ENCODE measurements around the gene TSHZ2.

The TSHZ2 gene

GRCh38 chr20:53055367-53056067 lies 83.4 kb downstream of the TSHZ2 start:
- TF ChIP-seq POLR2AphosphoS5 (IDR thresholded peaks at IDR 0.05; ENCODE audit: low read depth, low read length) (no peak), POLR2A (IDR thresholded peaks at IDR 0.05; ENCODE audit: low read depth, low read length) (no peak), TAF1 (IDR thresholded peaks at IDR 0.05; ENCODE audit: borderline replicate concordance, low read depth, low read length) (no peak)
- no peak for DNase-seq (ENCODE audit: insufficient read length)

DNA sequence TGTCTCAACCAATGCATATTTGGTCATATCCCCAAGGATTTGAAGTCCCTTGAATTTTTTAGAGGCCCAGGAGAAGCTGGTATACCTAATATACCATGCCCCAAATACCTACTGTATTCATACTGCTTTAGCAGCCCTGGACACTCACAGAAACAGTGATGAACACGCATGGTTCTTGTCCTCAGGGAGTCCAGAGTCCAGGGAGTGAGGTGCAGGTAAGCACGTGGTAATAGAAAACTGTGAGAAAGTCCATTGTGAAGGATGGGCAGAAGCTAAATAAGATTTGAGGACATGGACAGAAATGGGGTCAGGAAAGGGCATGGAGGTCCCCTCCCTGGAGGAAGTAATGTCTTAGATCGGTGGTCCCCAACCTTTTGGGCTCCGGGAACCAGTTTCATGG lies 85.4 kb downstream of the TSHZ2 start:
- DNase-seq (ENCODE audit: insufficient read length) (no peak), FAIRE-seq (no peak)
- TF ChIP-seq TAF1 (IDR thresholded peaks at IDR 0.05; ENCODE audit: borderline replicate concordance, low read depth, low read length) = no peak
- no peak for TF ChIP-seq POLR2A (IDR thresholded peaks at IDR 0.05; ENCODE audit: low read depth, low read length)
- TF ChIP-seq POLR2AphosphoS5 (IDR thresholded peaks at IDR 0.05; ENCODE audit: low read depth, low read length) = no peak

More at GRCh38 chr20:53055367-53056067, 83.4 kb downstream of the TSHZ2 start:
- no peak for FAIRE-seq

DNA sequence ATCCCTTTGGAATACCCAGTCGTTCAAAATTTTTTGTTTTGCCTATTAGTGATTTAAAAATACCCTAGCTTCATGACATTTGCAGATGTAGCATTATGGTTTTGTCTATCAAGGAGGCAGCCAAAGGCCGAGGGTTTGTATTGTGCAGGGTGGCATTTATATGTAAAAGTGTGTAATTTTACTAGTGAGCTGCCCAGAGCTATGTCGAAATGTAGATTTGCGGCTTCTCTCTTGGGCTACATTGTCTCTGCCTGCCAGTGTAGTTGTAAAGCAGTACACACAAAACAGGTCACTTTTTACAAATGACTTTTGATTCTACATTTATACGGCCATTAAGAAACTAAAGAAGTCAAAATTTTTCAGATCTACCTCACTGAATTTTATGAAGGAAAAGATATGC lies 87.7 kb downstream of the TSHZ2 start:
- DNase-seq (ENCODE audit: insufficient read length) (no peak), FAIRE-seq (no peak)
- no peak for TF ChIP-seq TAF1 (IDR thresholded peaks at IDR 0.05; ENCODE audit: borderline replicate concordance, low read depth, low read length)
- TF ChIP-seq POLR2AphosphoS5 (IDR thresholded peaks at IDR 0.05; ENCODE audit: low read depth, low read length) = no peak
- TF ChIP-seq POLR2A (IDR thresholded peaks at IDR 0.05; ENCODE audit: low read depth, low read length) = no peak

DNA sequence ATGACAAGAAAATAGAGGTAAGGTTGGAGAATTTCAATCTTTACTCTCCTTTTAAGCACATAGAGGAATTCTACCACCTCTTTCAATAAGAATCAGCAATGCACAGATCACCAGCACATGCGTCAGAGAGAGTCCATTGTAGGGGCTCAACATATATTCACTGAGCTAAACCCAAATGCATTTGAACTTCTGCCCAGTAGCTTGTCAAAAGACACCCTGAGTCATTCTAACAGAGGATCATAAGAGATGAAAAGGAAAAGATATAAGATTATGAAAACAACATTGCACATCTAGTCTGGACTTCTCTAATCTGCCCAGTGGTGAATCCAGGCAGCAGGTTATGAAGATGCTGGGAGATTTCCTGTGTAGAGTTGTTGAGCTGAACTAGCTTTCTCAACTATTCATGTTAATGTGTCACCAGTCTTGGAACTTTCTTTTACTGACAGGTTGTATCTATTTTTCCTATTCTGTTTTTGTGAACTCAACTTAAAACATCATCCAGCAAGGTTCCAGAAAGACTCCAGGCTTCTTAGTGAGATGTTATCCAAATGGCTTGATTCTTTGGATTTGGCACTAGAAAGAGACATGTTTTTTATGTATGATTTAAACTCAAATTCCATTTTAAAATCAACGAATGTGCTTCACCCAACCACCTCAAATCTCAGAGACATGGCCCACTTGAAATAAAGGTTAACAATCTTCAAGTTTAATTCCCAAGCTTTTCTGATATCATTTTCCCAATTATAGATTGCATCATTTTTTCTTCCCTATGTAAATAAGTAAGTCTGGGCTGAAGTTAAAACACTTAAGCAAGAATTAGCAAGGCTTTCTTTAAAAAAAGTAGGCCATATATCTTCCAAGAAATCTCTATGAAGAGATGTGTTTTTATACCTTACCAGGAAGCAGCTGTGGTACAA lies 89.3 kb downstream of the TSHZ2 start:
- FAIRE-seq (no peak), DNase-seq (ENCODE audit: insufficient read length) (no peak)
- no peak for TF ChIP-seq POLR2AphosphoS5 (IDR thresholded peaks at IDR 0.05; ENCODE audit: low read depth, low read length)
- no peak for TF ChIP-seq POLR2A (IDR thresholded peaks at IDR 0.05; ENCODE audit: low read depth, low read length)
- no peak for TF ChIP-seq TAF1 (IDR thresholded peaks at IDR 0.05; ENCODE audit: borderline replicate concordance, low read depth, low read length)

GRCh38 chr20:53064935-53065334 lies 92.8 kb downstream of the TSHZ2 start:
- no peak for TF ChIP-seq TAF1 (IDR thresholded peaks at IDR 0.05; ENCODE audit: borderline replicate concordance, low read depth, low read length)
- TF ChIP-seq POLR2A (IDR thresholded peaks at IDR 0.05; ENCODE audit: low read depth, low read length) = no peak
- no peak for TF ChIP-seq POLR2AphosphoS5 (IDR thresholded peaks at IDR 0.05; ENCODE audit: low read depth, low read length)
- FAIRE-seq = no peak
- DNase-seq (ENCODE audit: insufficient read length) = no peak

DNA sequence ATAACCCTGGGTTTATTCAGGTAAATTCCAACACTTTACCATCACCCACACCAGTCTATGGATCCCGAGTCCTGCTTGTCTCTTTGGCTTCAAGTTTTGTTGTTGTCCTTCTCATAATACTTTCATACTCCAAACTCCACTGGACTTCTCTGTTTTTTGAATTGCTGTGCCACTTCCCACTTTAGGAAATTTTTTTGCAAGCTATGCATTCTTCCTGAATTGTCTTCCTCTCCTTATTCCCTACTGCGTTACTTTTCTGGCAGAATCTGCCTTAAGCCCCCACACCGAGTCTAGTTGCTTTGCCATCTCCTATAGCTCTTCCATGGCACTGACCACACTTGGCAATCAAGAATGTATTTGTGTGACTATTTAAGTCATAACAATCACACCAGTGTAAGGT lies 96.1 kb downstream of the TSHZ2 start:
- FAIRE-seq = no peak
- no peak for DNase-seq (ENCODE audit: insufficient read length)
- no peak for TF ChIP-seq POLR2A (IDR thresholded peaks at IDR 0.05; ENCODE audit: low read depth, low read length)
- TF ChIP-seq POLR2AphosphoS5 (IDR thresholded peaks at IDR 0.05; ENCODE audit: low read depth, low read length) = no peak
- TF ChIP-seq TAF1 (IDR thresholded peaks at IDR 0.05; ENCODE audit: borderline replicate concordance, low read depth, low read length) = no peak

DNA sequence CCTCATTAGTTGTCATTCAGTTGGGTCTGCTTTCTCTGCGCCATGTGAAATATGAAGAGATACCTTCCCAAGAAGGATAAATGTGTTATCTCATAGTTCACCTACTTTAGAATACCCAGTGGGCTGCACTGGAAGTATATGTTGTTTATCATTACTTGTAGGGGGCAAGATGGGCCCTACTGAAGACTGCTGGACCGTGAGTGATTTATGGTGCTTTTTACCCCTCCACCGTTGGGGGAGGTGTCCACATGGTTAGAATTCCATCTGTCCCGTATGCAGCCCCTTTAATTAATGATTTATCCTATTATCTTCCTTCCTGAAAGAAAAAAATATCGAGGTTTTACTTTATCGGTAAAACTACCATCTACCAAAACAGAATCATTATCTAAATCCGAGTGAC lies 97.0 kb downstream of the TSHZ2 start:
- no peak for FAIRE-seq
- TF ChIP-seq POLR2AphosphoS5 (IDR thresholded peaks at IDR 0.05; ENCODE audit: low read depth, low read length) (no peak), POLR2A (IDR thresholded peaks at IDR 0.05; ENCODE audit: low read depth, low read length) (no peak), TAF1 (IDR thresholded peaks at IDR 0.05; ENCODE audit: borderline replicate concordance, low read depth, low read length) (no peak)

GRCh38 chr20:53070224-53070623 lies 98.1 kb downstream of the TSHZ2 start:
- FAIRE-seq (no peak), DNase-seq (ENCODE audit: insufficient read length) (no peak)
- TF ChIP-seq POLR2A (IDR thresholded peaks at IDR 0.05; ENCODE audit: low read depth, low read length) (no peak), TAF1 (IDR thresholded peaks at IDR 0.05; ENCODE audit: borderline replicate concordance, low read depth, low read length) (no peak), POLR2AphosphoS5 (IDR thresholded peaks at IDR 0.05; ENCODE audit: low read depth, low read length) (no peak)

More for the DNA sequence above, 97.0 kb downstream of the TSHZ2 start:
- DNase-seq (ENCODE audit: insufficient read length) = no peak

DNA sequence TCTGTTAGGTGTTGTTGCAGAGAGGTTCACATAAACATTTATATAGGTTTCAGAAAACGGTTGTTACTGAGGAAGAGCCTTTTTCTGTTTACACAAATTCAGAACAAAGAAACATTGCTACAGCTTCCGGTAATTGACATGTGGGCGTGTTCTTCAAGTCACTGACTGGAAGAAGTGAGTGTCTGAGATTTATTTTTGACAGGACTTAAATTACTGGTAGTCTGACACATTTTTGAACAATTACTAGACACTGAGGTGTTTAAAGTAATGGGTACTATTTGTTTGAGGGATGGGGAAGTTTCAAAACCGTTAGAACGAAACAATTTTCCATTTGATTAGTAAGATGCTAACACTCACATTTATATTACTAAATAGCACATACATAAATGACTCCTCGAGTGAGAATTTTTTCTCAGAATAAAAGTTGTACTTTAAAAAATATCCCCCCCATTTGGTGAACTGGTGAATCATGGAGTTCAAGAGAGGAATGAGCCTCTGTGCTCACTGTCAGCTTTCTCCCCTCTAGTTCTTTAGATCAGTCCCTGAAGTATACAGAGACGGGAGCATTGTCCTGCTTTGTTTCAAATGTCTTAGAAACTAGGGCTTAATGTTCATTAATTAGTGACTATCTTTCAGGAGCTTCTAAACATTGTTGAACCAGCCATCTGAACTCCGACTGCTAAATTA lies 98.7 kb downstream of the TSHZ2 start:
- TF ChIP-seq POLR2AphosphoS5 (IDR thresholded peaks at IDR 0.05; ENCODE audit: low read depth, low read length) = no peak
- TF ChIP-seq TAF1 (IDR thresholded peaks at IDR 0.05; ENCODE audit: borderline replicate concordance, low read depth, low read length) = no peak
- no peak for TF ChIP-seq POLR2A (IDR thresholded peaks at IDR 0.05; ENCODE audit: low read depth, low read length)
- DNase-seq (ENCODE audit: insufficient read length) (no peak), FAIRE-seq (no peak)

DNA sequence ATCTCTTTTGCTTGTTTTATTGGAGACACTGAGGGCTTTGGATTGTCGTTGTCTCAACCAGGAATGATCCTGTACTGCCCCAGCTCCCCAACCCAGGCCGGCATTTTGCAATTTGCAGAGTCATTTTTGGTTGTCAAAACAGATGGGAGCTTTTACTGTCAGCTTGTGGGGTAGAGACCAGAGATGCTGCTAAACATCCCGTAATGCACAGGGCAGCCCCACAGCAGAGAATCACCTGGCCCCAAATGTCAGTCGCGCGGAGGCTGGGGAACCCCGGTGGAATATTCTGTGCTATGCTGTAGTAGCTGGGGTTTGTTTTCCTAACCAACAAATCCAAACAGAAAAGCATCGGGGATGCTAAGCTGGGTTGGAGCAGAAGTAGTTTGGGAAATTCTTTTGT lies 99.7 kb downstream of the TSHZ2 start:
- no peak for FAIRE-seq
- DNase-seq (ENCODE audit: insufficient read length) = no peak
- TF ChIP-seq POLR2A (IDR thresholded peaks at IDR 0.05; ENCODE audit: low read depth, low read length) = no peak
- no peak for TF ChIP-seq TAF1 (IDR thresholded peaks at IDR 0.05; ENCODE audit: borderline replicate concordance, low read depth, low read length)
- TF ChIP-seq POLR2AphosphoS5 (IDR thresholded peaks at IDR 0.05; ENCODE audit: low read depth, low read length) = no peak

DNA sequence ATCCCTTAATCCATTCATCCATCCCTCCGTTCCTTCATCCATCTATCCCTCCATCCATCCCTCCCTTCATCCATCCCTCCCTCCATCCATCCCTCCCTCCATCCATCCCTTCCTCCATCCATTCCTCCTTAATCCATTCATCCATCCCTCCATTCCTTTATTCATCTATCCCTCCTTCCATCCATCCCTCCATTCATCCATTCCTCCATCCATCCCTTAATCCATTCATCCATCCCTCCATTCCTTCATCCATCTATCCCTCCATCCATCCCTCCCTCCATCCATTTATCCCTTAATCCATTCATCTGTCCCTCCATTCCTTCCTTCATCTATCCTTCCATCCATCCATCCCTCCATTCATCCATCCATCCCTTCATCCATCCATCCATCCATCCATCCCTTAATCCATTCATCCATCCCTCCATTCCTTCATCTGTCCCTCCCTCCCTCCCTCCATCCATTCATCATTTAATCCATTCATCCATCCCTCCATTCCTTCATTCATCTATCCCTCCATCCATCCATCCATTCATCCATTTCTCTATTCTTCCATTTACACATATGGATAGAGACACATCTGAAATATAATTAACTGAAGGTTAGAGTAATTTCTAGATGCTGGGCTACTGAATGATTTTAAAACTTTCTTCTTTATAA lies 100.9 kb downstream of the TSHZ2 start:
- TF ChIP-seq POLR2AphosphoS5 (IDR thresholded peaks at IDR 0.05; ENCODE audit: low read depth, low read length) (no peak), TAF1 (IDR thresholded peaks at IDR 0.05; ENCODE audit: borderline replicate concordance, low read depth, low read length) (no peak), POLR2A (IDR thresholded peaks at IDR 0.05; ENCODE audit: low read depth, low read length) (no peak)
- no peak for DNase-seq (ENCODE audit: insufficient read length)
- no peak for FAIRE-seq

All from GM12892 (cell line).